Measurements from ENCODE around the gene CAPS.

DNA sequence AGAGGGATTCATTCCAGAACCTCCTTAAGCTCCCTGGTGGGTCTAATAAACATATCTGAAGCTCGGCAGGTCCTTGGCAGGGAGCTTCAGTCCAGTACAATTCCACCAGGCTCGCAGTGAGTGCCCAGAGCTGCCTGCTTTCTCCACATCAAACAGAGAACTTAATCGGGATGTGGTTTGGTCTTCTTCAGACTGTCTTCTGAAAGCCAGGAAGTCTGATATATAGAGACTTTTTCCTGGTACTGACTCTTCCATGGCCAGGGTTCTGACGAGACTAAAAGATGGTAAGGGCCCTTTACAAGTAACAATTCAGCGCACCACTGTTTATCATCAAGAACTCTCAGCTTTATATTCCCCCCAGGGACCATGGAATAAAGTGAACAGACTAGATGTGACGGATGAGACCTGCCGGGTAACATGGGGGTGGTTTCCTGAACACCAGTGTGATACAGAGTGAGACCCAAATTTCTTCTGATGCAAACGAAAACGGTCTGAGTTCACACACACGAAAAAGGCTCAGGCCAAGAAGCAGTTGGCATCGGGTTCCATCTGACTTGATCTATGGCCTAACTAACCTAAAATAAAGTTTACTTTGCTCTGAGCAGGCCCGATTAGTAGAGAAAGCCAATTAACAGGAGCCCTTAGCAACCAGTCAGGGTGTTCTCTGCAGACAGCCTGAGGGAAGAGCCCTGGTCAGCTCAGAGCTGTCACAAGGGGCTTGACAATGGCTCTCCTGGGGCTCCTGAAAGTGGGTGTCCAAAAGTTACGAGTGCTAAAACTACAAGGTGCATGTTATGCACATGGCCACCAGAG, 34.9 kb downstream of the CAPS start:
- TF ChIP-seq CTCF (conservative IDR thresholded peaks at IDR 0.05) (no peak), ZFX (IDR thresholded peaks at IDR 0.05) (no peak)
